GM18511 (cell line): ENCODE measurements around the gene NAA80.

Experiments used
- ATAC-seq: cut with Tn5 transposase; IDR thresholded peaks from one replicate; pipeline ENCODE4 v1.9.1; 2021; ENCODE audit warnings: mild to moderate bottlenecking, moderate library complexity; ENCODE audit not compliant: unreplicated experiment

NAA80 gene

GRCh38 chr3:50330330-50330729, 31.1 kb upstream of the NAA80 start:
- ATAC-seq: no peak

- ATAC-seq: peak; percentile 95
These were observed 28.9 kb upstream of the NAA80 start, which contains the start of gene TUSC2 for GRCh38 chr3:50327943-50328691. Gene TUSC2, minus strand, starts transcription at chr3:50328223. Its CDS starts 124 bp downstream, at chr3:50328099.

- ATAC-seq: no peak
These were observed 27.9 kb upstream of the NAA80 start for GRCh38 chr3:50327129-50327528.

GRCh38 chr3:50326182-50326541, 27.0 kb upstream of the NAA80 start:
- ATAC-seq: no peak

GRCh38 chr3:50325497-50326181, 26.4 kb upstream of the NAA80 start:
- ATAC-seq: no peak

GRCh38 chr3:50325113-50325480, 25.9 kb upstream of the NAA80 start:
- no peak for ATAC-seq

GRCh38 chr3:50324351-50325112, 25.3 kb upstream of the NAA80 start:
- no peak for ATAC-seq

- ATAC-seq: no peak
These were observed 24.5 kb upstream of the NAA80 start for GRCh38 chr3:50323614-50324199.

- no peak for ATAC-seq
These were observed 23.9 kb upstream of the NAA80 start for GRCh38 chr3:50323092-50323600.

- no peak for ATAC-seq
These were observed 23.3 kb upstream of the NAA80 start, which contains the start of gene HYAL2 for GRCh38 chr3:50322386-50323091. Gene HYAL2, minus strand, starts transcription at chr3:50322745. Its CDS starts 2,256 bp downstream, at chr3:50320489.

- ATAC-seq: no peak
These were observed 22.8 kb upstream of the NAA80 start for GRCh38 chr3:50322115-50322385.

GRCh38 chr3:50321336-50322114, 22.3 kb upstream of the NAA80 start:
- ATAC-seq: peak; percentile 85

- peak; percentile 53 for ATAC-seq
These were observed 21.7 kb upstream of the NAA80 start for GRCh38 chr3:50320853-50321335.

- no peak for ATAC-seq
These were observed 20.9 kb upstream of the NAA80 start for GRCh38 chr3:50319894-50320625.

- no peak for ATAC-seq
These were observed 20.1 kb upstream of the NAA80 start for GRCh38 chr3:50319181-50319893.

- ATAC-seq: no peak
These were observed 19.4 kb upstream of the NAA80 start for GRCh38 chr3:50318615-50319014.

GRCh38 chr3:50318163-50318562, 19.0 kb upstream of the NAA80 start:
- ATAC-seq: no peak

GRCh38 chr3:50317300-50317699, 18.1 kb upstream of the NAA80 start:
- ATAC-seq: no peak
